ENCODE measurements around the gene HLA-DPA1.
"Not testable (repeated sequence)": the region's sequence is repeated elsewhere in the genome, so short reads cannot be mapped to it uniquely, and the experiment has no call there.

The HLA-DPA1 gene

DNA sequence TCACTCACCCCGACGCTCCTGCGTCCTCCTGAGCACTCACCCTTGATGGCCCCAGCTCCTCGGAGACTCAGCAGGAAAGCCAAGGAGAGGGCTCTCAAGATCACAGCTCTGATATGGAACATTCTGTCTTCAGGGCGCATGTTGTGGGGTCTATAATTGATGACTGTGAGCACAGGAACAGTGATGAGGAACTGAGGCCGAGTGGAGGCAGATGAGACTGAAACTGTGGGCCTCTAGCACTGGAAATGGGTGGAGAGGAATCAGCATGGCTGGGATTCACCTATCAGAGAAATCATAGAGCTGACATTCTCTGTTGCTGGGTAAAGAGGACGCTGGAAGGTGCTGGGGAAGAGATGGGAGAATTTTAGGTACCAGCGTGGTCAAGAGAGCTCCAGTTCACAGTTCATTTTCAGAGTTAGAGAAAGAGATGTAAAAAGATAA, at the start of gene HLA-DPA1:
TSS of gene HLA-DPA1 (minus strand) at position 219 of the 441 bp plus-strand sequence.
- DNase-seq = peak; percentile 48

DNA sequence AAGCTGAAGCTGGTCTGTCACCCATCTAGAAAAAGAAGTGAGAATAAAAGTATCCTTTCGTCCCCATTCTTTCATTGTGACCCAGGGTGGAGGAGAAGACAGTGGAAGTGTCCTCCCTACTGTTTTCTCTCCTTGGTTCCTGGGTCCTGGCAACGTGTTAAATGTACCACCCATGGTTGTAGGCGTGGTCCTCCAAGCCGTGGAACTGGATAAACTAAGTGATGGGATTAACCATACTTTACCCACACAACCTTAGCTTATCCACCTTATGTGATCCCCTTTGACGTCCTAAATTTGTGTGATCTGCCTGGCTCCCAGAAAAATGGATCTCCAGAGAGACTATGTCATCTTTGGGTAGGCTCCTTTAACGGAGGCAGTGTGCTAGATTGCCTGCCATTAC, 49.7 kb upstream of the HLA-DPA1 start:
- DNase-seq = no peak

DNA sequence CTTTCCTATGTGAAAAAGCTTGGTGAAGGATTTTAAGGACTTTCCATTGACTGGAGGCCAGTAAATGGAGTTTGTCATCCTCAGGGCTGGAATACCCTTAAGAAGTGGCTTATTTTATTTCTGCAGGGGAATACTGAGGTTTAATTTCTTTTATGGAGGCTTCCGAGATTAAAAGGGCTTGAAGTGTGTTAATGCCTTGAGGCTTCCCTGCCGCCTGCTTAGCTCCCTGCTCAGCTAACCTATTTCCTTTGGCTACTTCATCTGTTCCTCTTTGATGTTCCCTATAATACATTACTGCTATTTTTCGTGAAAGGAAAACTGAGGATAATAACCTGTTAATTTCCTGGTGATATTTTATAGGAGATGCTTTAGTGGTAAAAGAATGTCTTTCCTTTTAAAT, 46.6 kb upstream of the HLA-DPA1 start:
- DNase-seq = no peak

DNA sequence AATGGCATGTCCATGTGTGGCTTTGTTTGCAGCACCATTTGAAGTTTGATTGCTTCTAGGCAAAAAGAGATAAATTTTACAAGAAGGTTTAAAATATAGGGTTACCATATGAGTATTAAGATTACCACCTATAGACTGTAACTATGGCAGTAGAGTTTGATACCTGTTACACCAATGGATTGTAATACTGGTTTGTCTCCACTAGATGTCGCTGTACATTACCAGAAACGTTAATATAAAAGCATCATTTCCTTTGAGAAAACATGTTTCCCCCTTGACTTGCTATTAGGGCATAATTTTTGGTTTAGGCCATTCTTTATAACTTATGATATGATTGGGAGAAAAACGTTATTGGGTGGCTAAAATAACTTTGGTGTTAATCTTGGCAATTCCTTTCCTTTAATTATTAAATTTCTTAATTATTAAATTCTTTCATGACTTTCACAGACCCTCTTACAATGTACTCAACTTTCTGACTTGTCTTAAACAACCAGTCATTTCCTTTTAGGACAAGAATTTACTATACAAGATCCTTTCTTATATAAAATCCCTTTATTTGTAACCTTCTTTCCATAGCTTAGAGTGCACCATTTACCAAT, 45.2 kb upstream of the HLA-DPA1 start:
- peak; percentile 65 for DNase-seq

DNA sequence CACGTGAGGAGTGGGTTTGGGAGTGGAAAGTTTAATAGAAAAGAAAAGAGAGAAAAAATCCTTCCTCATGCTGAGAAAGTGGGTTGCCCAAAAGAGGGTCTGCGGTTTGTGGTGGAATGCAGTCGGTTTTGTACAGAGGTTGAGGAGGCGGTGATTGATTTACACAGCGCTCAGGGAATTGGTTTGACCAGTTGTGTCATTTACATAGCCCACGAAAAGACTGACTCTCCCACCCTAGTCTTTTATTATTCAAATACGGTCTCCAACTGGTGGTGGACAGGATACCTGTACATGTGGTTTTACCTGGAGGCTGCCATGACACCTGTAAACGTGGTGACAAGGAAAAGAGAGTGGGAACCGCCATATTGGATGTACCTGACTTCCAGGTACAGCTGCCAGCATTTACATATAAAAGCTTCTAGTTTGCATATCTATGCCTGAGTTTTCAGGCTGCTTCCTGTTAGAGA, 44.4 kb upstream of the HLA-DPA1 start:
- DNase-seq = no peak

DNA sequence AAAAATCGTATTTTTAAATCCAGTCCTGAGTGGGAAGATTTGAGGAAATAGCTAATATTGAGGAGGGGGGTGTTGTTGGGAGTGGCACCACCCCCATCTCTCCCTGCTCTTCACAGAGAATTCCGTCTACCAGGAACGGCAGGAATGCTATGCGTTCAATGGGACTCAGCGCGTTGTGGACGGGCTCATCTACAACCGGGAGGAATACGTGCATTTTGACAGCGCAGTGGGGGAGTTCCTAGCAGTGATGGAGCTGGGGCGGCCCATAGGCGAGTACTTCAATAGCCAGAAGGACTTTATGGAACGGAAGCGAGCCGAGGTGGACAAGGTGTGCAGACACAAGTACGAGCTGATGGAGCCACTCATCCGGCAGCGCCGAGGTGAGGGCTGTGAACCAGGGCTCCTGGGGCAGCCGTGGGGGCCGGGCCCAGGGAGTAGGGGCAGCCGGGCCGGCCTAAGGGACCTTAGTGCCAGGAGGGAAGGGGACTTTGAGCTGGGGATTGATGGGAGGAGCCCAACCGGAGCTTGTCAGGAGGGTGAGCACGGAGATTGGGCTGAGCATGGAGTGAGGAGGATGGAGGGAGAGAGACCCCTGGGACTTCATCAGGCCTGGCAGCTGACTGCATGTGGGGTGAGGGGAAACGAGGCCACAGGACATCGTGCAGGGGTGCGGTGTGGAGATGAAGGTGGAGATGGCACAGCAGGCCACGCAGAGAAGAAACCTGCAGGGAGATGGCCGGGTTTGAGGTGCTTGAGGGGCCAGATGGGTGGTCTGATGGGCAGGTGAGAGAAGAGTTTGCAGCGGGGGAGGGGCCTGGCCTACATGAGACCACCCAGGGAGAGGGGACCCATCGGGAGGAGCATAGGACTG, 43.6 kb upstream of the HLA-DPA1 start:
- DNase-seq = no peak

DNA sequence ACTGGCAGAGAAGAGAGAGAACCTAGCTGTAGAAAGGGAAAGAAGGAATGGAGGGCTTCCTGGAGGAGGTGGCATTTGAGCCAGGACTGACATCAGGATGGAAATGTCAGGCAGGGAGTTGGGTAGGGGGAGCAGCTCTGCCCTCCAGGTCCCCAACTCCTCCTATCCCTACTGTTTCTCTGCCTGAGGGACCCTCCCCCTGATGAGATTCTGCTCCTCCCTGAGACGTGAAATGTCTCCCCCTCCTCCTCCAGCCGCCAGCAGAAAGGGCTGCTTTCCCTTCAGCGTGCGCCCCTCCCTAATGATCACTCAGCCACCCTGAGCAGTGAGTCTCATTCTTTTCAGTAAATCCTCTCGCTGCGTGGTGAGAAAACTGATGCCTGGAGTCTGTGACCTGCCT, 43.0 kb upstream of the HLA-DPA1 start:
- no peak for DNase-seq

DNA sequence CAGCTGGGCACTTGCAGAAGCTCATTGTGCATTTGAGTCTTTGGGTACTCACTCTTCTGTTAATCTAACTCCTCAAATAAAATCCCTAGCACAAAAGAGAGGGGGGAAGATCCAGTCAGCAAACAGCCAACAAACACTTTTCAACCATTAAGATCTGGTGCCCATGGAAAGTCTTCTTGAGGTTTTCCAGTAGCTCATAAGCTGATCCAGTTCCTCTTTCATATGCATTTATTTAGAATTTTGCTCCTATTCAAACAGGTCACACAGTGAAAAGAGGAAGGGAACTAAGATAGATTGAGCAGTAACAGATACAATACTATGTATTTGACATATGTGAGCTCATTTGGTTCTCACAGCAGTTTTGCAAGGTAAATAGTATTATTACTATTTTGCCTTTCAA, 41.0 kb upstream of the HLA-DPA1 start:
- DNase-seq = no peak

DNA sequence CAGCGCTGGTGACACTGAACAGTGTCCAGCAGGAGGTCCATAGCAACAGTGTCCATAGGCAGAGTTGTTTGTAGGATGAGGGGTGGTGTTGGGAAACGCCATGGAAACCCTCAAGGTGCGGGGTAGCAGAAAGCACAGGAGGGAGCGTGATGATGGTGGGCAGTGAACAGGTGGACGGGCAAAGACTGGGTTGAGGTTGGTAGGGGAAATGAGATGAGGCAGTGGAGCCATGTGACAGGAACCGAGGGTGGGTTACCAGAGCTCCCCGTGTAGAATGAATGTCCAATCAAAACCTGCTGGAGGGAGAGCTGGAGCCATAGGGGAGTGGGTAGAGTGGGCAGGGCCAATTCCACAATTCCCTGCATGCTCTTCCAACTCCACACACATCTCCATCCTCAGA, 40.3 kb upstream of the HLA-DPA1 start:
- DNase-seq = no peak

DNA sequence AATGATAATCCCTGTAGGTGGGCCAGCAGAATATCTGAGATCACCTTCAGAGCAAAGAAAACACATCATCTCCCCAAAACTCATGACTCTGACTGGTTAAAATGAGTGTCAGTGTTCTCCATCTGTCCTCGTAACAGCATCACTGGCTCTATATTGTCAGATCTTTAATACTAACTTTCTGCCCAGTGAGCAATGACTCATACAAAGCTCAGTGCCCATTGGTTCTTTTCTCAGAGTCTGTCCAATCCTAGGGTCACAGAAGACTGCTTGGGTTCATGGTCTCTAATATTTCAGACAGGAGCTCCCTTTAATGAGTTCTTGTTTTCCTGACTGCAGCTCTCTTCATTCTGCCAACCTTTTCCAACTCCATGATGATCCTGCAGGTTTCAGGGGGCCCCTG, 38.7 kb upstream of the HLA-DPA1 start:
- peak; percentile 47 for DNase-seq

DNA sequence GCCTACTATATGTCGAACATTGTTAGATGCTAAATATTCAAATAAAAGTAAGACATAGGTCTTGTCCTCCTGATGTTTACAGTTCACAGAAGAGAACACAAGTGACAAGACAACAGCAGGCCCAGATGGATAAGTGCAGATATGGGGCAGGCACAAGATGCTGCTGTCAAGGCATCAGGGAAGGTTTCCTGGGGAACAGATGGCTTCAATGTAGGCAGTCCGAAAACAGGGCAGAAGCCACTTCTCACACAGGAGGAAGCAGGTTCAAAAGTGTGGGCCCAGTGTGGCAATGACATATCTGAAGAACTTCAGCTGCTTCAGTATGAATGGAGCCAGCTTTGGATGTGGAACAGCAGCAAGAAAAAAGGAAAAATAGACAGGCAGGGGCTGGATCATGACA, 34.9 kb upstream of the HLA-DPA1 start:
- no peak for DNase-seq

DNA sequence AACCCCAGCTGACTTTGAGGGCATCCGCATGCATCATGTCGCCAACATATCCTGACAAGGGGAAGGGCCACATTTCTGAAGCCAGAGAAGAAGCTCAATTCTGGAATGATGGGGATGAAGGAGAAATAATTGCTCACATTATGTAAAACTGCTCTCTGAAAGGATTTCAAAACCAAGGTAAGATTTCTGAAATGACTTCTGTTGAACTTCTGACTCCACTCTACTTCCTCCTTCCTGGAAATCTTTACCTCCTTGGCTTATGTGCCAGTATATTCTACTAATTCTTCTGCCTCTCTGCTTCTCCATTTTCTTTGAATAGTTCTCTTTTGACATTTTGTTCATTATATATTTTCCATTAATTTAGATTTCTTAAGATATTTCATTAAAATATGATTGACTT, 34.2 kb upstream of the HLA-DPA1 start:
- no peak for DNase-seq

DNA sequence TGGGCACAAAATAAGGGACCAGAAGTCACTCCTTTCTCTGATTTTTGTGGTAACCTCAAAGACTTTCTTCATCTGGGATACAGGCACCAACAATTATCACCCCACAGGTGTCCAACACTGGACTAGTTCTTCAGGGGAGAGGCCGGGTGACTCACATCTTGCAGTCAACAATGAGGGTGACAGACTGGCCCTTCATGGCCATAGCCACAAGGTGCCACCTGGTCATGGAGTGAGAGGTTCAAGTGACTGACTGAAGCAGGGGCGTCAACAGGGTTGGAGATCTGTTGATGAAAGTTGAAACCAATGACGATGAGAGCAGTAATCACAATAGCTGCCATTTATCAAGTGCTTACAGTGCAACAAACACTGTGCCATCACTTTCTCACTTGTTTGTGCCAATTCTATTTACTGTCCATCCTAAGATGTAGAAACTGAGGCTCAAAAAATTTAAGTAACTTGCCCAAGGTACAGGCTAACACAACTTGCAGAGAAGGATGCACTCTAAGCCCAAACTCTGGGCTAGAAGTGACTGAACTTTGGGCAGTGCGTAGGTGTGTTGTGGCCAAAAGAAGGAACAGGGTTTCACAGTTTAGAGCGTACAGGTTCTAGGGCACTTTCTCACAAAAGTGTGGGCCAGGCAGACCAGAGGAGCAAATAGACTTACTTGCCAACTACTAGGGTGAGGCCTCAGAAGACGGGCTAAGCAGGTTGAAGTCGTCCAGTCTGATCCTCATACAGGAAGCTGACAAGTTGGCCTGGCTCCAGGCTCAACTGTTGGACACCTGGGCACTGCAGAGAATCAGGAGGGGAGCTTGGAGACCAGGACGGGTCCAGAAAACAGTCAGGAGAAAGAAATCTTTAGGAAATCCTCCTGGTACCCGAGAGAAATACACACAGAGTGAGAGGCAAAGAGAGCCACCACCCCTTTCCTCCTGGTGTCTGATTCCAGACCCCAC, 32.7 kb upstream of the HLA-DPA1 start:
- DNase-seq = no peak

DNA sequence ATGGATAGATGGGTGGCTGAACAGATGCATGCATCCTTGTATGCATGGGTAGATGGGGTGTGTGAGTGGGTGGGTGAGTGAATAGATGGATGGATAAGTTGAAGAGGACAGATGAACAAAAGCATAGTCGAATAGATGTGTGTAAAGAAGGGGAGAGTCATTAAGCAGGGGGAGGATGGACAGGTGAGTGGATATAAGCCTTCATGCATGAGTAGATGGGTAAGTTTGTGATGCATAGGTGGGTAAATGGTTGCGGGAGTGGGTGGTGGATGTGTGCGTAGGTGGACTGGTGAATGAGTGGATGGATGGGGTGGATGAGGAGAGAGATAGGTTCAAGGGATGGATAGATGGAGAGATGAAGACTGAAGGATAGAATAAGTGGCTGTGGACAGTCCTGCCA, 31.9 kb upstream of the HLA-DPA1 start:
- DNase-seq = no peak

DNA sequence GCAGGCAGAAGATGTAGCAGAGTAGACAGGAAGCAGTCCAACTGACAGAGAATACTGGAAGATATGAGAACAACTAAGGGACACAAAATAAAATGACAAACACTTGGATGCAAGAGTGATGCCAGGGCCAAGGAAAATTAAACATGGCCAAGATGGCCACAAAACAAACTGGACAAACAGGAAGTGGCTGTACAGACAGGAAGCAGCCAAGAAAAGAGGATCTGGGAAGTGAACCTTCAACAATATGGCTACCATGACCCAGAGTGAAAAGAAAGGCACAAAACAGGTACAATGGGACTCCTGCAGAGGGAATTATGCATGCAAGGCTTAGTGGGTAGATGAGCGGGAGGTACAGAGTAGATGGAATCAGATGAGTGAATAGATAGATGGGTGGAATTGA, 31.4 kb upstream of the HLA-DPA1 start:
- no peak for DNase-seq

DNA sequence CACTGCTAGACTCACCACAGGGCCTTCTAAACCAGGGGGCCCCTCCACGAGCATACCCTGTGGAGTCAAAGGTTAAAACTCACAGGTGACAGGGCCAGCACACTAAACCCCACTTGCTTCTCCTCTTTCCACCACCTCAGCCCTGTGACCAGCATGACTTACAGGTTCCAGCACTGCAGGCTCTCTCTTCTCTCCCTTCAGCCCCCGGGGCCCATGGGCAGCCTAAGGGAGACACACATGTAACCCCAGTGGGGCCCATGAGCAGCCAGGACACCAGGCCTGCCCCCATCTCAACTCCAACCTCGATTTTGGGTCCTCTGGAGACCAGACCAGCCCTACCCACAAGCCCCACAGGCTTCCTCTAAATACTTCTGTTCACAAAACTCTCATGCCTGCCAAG, 30.3 kb upstream of the HLA-DPA1 start:
- DNase-seq = no peak

DNA sequence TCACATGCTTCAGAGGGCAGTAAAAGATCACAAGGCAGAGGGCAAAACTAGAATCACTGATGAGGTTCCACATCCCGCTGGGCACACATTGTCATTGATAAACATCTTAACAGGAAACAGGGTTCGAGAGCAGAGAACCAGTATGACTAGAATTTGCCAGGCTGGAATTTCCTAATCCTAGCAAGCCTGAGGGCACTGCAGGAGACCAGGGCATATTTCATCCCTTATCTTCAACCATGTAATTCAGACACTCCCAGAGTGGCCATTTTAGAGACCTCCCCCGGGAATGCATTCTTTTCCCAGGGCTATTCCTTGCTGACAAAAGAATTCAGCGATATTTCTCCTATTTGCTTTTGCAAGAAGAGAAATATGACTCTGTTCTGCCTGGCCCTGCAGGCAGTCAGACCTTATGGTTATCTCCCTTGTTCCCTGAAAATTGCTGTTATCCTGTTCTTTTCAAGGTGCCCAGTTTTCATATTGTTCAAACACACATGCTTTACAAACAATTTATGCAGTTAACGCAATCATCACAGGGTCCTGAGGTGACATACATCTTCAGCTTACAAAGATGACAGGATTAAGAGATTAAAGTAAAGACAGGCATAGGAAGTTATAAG, 27.8 kb upstream of the HLA-DPA1 start:
- not testable (repeated sequence) for DNase-seq

DNA sequence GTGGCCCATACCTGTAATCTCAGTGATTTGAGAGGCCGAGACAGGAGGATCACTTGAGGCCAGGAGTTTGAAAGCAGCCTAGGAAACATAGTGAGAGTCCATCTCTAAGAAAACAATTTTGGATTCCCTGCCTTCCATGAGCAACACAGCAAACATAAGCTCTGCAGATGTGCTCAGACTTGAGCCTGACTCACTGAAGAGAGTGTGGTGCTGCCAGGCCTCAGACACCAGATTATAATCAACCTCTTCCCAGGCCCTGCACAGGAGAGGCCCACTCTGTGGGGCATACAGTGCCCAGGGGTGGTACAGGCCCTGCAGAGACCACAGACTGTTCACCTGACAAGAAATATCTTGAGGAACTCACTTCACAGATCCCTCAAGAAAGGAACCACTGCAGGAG, 22.2 kb upstream of the HLA-DPA1 start:
- DNase-seq = no peak

DNA sequence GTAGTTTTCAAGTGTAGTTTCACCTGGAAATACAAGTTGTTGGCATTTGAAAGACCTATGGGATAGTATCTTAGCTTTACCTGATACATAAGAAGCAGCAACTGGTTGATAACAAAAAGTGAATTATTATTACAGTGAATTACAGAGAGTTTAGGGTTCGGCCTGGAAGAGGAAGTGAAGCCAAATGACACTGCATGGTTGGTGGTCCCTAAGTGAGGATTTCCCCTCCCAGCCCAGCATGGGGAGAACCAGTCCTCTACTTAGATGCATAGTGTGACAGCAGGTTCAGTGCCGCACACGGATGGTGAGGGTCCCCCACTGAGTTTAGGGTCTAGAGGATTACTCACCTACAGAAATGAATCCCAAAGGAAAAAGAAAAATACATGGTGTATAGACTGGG, 20.4 kb upstream of the HLA-DPA1 start:
- DNase-seq = no peak

DNA sequence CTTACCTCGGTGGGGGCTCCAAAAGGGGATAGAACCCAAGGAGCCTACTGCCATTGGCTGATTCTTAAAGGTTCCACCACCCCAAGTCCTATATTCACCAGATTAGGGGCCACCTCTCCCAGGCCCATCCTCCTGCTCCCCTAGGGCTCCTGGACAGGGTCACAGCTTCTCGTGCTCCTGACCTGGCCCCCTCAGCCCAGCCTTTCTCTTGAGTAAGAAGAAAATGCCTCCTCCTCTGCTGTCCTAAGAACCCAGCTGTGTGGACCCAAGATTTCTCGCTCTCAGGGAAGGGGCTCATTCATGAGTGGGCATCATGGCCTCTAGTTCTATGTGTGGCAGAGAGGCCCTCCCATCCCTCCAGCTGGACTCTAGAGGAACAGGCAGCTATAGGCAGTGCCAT, 18.9 kb upstream of the HLA-DPA1 start:
- DNase-seq = no peak

DNA sequence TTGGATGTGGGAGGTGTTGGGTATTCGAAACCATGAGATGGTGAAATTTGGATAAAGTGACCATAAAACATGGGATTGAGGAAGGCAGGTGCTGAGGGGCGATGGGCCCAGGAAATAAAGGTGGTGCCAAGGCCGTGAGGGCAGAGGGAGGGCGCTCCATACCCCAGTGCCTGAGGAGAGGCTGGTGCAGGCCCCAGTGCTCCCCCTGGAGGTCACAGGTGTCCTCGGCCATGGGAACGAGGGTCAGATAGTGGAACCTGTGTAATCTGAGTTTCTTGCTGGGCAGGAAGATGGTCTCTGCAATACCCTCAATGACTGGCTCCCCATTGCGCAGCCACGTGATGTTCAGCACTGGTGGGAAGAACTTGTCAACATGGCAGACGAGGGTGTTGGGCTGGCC, 18.5 kb upstream of the HLA-DPA1 start:
- DNase-seq = no peak

DNA sequence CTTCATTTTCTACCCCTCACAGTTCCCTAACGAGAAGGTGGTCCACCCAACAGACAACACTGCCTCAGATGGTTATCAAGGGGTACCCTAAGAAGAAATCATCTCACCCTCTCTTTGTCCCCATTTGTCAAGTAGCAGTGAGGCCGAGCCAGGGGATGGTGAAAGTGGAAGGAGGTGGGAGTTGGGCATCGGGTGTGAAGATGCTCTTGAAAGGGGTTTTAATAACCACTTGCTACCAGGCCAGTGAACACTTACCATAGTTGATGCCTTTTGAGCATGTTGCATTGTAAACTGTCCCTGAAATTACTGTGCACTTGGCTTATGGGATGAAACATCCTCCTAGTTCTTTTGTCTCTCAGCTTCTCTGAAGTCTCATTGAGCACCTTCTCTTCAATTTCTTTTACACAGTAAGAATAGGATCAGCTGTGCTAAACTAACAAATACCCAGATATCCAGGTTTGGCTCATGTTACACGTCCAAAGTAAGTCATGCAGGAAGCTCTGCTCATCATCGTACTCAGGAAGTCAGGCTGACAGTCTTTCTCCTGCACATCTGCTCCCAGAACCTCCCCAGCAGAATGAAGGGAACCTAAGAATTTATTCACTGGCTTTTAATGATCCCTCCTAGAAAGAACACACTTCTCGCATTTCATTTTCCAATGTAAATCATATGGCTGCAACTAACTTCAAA, 15.6 kb upstream of the HLA-DPA1 start:
- no peak for DNase-seq
